HEK293T (cell line): ENCODE data around the gene KIF27.

ENCODE experiments used
- ARNT ChIP-seq: fragments of 450-650 bp; IDR thresholded peaks from 2 replicates; pipeline ENCODE4 v1.6.1; 2017; ENCODE audit warnings: mild to moderate bottlenecking
- BHLHE40 ChIP-seq: fragments of 450-650 bp; IDR thresholded peaks from 2 replicates; pipeline ENCODE4 v1.6.1; 2016; ENCODE audit warnings: mild to moderate bottlenecking, moderate library complexity, borderline replicate concordance
- ELF4 ChIP-seq: fragments of 450-650 bp; IDR thresholded peaks from 2 replicates; pipeline ENCODE4 v1.6.1; 2017; ENCODE audit warnings: antibody characterized with exemption
- FOXK2 ChIP-seq: fragments of 450-650 bp; IDR thresholded peaks from 2 replicates; pipeline ENCODE4 v1.6.1; 2016; ENCODE audit warnings: mild to moderate bottlenecking
- FOXM1 ChIP-seq: fragments of 450-650 bp; IDR thresholded peaks from 2 replicates; pipeline ENCODE4 v1.6.1; 2017; ENCODE audit warnings: mild to moderate bottlenecking, borderline replicate concordance
- HDGF ChIP-seq: fragments of 450-650 bp; IDR thresholded peaks from 2 replicates; pipeline ENCODE4 v1.6.1; 2017; ENCODE audit warnings: antibody characterized with exemption, borderline replicate concordance
- LEF1 ChIP-seq: fragments of 450-650 bp; IDR thresholded peaks from 2 replicates; pipeline ENCODE4 v1.6.1; 2017; ENCODE audit warnings: mild to moderate bottlenecking, borderline replicate concordance
- NFRKB ChIP-seq: fragments of 450-650 bp; IDR thresholded peaks from 2 replicates; pipeline ENCODE4 v1.6.1; 2016; ENCODE audit warnings: mild to moderate bottlenecking, moderate library complexity
- PKNOX1 ChIP-seq: fragments of 450-650 bp; IDR thresholded peaks from 2 replicates; pipeline ENCODE4 v1.6.1; 2016
- SP1 ChIP-seq: fragments of 450-650 bp; IDR thresholded peaks from 2 replicates; pipeline ENCODE4 v1.6.1; 2017
- SUZ12 ChIP-seq: fragments of 450-650 bp; IDR thresholded peaks from 2 replicates; pipeline ENCODE4 v1.6.1; 2016; ENCODE audit warnings: mild to moderate bottlenecking

DNA sequence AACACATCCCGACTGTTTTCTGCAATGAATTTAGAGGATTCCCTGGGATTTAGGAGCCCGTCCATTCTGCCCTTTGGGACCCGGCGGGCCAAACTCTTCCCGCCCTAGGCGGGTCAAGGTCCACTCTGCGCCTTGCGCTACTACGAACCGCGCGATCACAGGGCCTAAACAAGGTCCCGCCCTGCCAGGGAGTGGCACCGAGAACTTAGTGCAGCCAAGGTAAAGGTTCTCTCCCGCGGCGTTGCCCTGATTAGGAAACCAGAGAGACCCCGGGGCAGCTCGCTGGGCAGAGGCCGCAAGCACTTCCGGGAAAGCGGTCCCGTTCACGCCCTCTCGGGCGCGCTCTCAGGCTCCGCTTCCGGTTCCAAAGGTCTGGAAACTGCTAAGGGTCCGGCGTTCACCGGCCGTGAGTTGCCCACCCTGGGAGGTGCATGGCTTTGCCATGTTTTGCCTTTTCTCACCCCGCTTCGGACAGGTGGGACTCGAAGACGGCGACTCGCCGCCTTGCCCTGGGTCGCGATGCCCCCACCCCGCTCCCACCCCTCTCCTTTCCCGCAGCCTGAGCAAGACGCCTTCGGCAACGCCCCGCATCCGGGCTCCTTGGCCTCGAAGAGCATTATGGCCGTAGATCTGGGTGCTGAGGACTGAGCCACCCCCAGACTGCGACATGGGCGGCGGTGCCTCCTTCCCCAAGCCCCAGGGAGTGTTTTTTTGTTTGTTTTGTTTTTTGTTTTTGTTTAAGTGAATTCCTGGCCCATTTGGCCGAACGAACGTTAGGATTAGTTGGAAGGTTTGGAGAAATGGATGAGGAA, 35.4 kb upstream of the KIF27 start:
- TF ChIP-seq SP1 (no peak), FOXM1 (no peak), PKNOX1 (no peak), LEF1 (no peak), FOXK2 (no peak), ARNT (no peak), NFRKB (no peak), BHLHE40 (no peak), SUZ12 (no peak), HDGF (no peak), ELF4 (peak; percentile 85)
